ENCODE data around the gene BMP10.

GRCh38 chr2:68907920-68908253 is 36.7 kb upstream of the BMP10 start:
- TF ChIP-seq PRDM15 (CRISPR knock-in tag; IDR thresholded peaks at IDR 0.05) (no peak), EZH2 (conservative IDR thresholded peaks at IDR 0.05; ENCODE audit: low read depth, low read length) (no peak), SIX1 (CRISPR knock-in tag; IDR thresholded peaks at IDR 0.05; ENCODE audit: borderline replicate concordance) (no peak), ZZZ3 (CRISPR knock-in tag; IDR thresholded peaks at IDR 0.05; ENCODE audit: borderline replicate concordance) (no peak), ZNF546 (CRISPR knock-in tag; conservative IDR thresholded peaks at IDR 0.05) (no peak)

Data from HepG2 (cell line).